ENCODE measurements around the gene DPH3.

DNA sequence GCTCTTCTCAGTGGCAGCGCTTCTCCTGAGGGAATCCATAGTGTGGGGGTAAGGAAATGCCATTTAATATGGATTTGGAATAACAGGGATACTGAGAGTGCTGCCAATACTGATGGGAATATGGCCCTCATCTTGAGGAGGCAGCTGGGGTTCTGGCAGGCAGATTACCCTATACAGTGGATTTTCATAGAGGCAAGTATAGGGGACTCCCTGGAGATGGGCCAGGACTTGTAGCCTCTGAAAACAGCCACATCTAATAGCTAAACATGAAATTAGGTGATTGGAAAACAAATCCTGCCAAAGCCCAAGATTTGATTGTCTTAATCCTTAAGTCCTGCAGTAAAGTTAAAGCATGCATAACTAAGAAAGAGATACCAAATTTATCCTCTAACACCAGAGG lies 30.9 kb downstream of the DPH3 start:
- TF ChIP-seq, protein P1, sequence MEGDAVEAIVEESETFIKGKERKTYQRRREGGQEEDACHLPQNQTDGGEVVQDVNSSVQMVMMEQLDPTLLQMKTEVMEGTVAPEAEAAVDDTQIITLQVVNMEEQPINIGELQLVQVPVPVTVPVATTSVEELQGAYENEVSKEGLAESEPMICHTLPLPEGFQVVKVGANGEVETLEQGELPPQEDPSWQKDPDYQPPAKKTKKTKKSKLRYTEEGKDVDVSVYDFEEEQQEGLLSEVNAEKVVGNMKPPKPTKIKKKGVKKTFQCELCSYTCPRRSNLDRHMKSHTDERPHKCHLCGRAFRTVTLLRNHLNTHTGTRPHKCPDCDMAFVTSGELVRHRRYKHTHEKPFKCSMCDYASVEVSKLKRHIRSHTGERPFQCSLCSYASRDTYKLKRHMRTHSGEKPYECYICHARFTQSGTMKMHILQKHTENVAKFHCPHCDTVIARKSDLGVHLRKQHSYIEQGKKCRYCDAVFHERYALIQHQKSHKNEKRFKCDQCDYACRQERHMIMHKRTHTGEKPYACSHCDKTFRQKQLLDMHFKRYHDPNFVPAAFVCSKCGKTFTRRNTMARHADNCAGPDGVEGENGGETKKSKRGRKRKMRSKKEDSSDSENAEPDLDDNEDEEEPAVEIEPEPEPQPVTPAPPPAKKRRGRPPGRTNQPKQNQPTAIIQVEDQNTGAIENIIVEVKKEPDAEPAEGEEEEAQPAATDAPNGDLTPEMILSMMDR (IDR thresholded peaks at IDR 0.05): no peak
- TF ChIP-seq POLR2A (IDR thresholded peaks at IDR 0.05): no peak
